Jurkat, Clone E6-1 (cell line): ENCODE measurements around the gene XPO6. TPM values are rescaled to one million over a fixed set of nuclear protein-coding genes. Genes with fewer than 3 reads are reported as not detected.
"Not testable (repeated sequence)": the region's sequence is repeated elsewhere in the genome, so short reads cannot be mapped to it uniquely, and the experiment has no call there.

Source experiments
- DNase-seq: peaks from one replicate; pipeline ENCODE4 v3.0.0-alpha.2; 2011; ENCODE audit warnings: low read depth, low spot score
- H3K4me3 ChIP-seq: 2 replicates; pipeline ENCODE4 v1.5.1; 2011; ENCODE audit warnings: mild to moderate bottlenecking, low read length, control low read depth, moderate library complexity
- polyA plus RNA-seq: library from polyadenylated mRNA; unstranded; fragments of >200 nt; gene quantifications from one replicate; pipeline ENCODE4 v1.2.1, GENCODE V29; 2012; ENCODE audit warnings: missing spikeins; ENCODE audit not compliant: insufficient read length, insufficient read depth

Gene XPO6
- 101 TPM for polyA plus RNA-seq

GRCh38 chr16:28211758-28212531, at the start of gene XPO6:
Gene XPO6 (minus strand): TSS chr16:28211965. CDS start chr16:28211368, 597 bp downstream.
- DNase-seq: peak; percentile 92
- peak within 1 kb of the TSS; percentile 82 for H3K4me3 ChIP-seq

- H3K4me3 ChIP-seq: no peak overlapping the region
- no peak for DNase-seq
Observed at GRCh38 chr16:28260193-28260592, 48.4 kb upstream of the XPO6 start.

- no peak for DNase-seq
- H3K4me3 ChIP-seq: no peak overlapping the region
Observed at GRCh38 chr16:28259781-28260150, 48.0 kb upstream of the XPO6 start.

GRCh38 chr16:28259091-28259780, 47.5 kb upstream of the XPO6 start:
- H3K4me3 ChIP-seq: no peak overlapping the region
- no peak for DNase-seq

- H3K4me3 ChIP-seq: no peak overlapping the region
- no peak for DNase-seq
Observed at GRCh38 chr16:28258567-28258966, 46.8 kb upstream of the XPO6 start.

GRCh38 chr16:28257256-28257655, 45.5 kb upstream of the XPO6 start:
- H3K4me3 ChIP-seq: no peak overlapping the region
- DNase-seq: no peak

- no peak overlapping the region for H3K4me3 ChIP-seq
- no peak for DNase-seq
Observed at GRCh38 chr16:28255838-28256237, 44.1 kb upstream of the XPO6 start.

GRCh38 chr16:28254158-28254557, 42.4 kb upstream of the XPO6 start:
- no peak for DNase-seq

GRCh38 chr16:28250999-28251398, 39.2 kb upstream of the XPO6 start:
- no peak overlapping the region for H3K4me3 ChIP-seq
- no peak for DNase-seq

More at GRCh38 chr16:28254158-28254557, 42.4 kb upstream of the XPO6 start:
- no peak overlapping the region for H3K4me3 ChIP-seq

- H3K4me3 ChIP-seq, DNase-seq: not testable (repeated sequence)
Observed at GRCh38 chr16:28249483-28249882, 37.7 kb upstream of the XPO6 start.

GRCh38 chr16:28241924-28242323, 30.2 kb upstream of the XPO6 start:
- no peak for DNase-seq
- H3K4me3 ChIP-seq: no peak overlapping the region

- no peak overlapping the region for H3K4me3 ChIP-seq
- DNase-seq: no peak
Observed at GRCh38 chr16:28237754-28238357, 26.1 kb upstream of the XPO6 start.

- no peak overlapping the region for H3K4me3 ChIP-seq
- DNase-seq: no peak
Observed at GRCh38 chr16:28231763-28232162, 20.0 kb upstream of the XPO6 start.

- H3K4me3 ChIP-seq, DNase-seq: not testable (repeated sequence)
Observed at GRCh38 chr16:28223909-28224308, 12.1 kb upstream of the XPO6 start.

- DNase-seq, H3K4me3 ChIP-seq: not testable (repeated sequence)
Observed at GRCh38 chr16:28219777-28220176, 8.0 kb upstream of the XPO6 start.

- H3K4me3 ChIP-seq: no peak overlapping the region
- DNase-seq: no peak
Observed at GRCh38 chr16:28219282-28219681, 7.5 kb upstream of the XPO6 start.

GRCh38 chr16:28218109-28218508, 6.3 kb upstream of the XPO6 start:
- peak; percentile 47 for DNase-seq
- no peak overlapping the region for H3K4me3 ChIP-seq

GRCh38 chr16:28217326-28217725, 5.6 kb upstream of the XPO6 start:
- H3K4me3 ChIP-seq: no peak overlapping the region
- no peak for DNase-seq

GRCh38 chr16:28213396-28213795, 1.6 kb upstream of the XPO6 start:
- no peak overlapping the region for H3K4me3 ChIP-seq
- DNase-seq: no peak

- H3K4me3 ChIP-seq: peak overlapping the region; percentile 65
- no peak for DNase-seq
Observed at GRCh38 chr16:28212532-28212873, 738 bp upstream of the XPO6 start.
